ENCODE results near the gene EGLN2.

EGLN2 gene

DNA sequence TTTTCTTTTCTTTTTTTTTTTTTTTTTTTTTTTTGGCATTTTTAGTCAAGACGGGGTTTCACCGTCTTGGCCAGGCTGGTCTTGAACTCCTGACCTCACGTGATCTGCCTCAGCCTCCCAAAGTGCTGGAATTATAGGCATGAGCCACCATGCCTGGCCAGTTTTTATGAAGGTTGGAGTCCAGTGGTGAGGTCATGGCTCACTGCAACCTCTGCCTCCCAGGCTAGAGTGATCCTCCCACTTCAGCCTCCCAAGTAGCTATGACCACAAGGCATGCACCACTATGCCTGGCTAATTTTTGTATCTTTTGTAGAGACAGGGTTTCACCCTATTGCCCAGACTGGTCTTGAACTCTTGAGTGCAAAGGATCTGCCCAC is 43.8 kb upstream of the EGLN2 start:
- no peak for DNase-seq (ENCODE audit: low read depth)
- no peak overlapping the region for H3K4me3 ChIP-seq (ENCODE audit: control insufficient read depth, low read depth, low read length)
- TF ChIP-seq CTCF (conservative IDR thresholded peaks at IDR 0.05; ENCODE audit: control insufficient read depth, insufficient read depth, low read depth, low read length): no peak

DNA sequence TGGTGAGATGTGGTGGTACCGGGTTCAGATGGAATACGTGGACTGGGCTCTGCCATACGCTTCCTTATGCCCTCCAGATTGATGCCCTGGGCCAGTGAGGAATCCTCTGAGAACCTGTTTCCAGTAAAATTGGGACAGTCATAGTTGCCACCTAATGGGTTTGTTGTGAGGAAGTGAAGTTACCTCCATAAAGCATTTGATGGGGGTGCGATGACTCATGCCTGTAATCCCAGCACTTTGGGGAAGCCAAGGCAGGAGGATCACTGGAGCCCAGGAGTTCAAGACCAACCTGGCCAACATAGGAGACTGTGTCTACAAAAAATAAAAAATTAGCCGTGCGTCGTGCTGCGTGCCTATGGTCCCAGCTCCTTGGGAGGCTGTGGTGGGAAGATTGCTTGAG is 43.2 kb upstream of the EGLN2 start:
- no peak for TF ChIP-seq CTCF (conservative IDR thresholded peaks at IDR 0.05; ENCODE audit: control insufficient read depth, insufficient read depth, low read depth, low read length)
- no peak for DNase-seq (ENCODE audit: low read depth)
- no peak overlapping the region for H3K4me3 ChIP-seq (ENCODE audit: control insufficient read depth, low read depth, low read length)

GRCh38 chr19:40756502-40757110 is 42.4 kb upstream of the EGLN2 start:
- TF ChIP-seq CTCF (conservative IDR thresholded peaks at IDR 0.05; ENCODE audit: control insufficient read depth, insufficient read depth, low read depth, low read length): no peak
- DNase-seq (ENCODE audit: low read depth): no peak
- no peak overlapping the region for H3K4me3 ChIP-seq (ENCODE audit: control insufficient read depth, low read depth, low read length)

DNA sequence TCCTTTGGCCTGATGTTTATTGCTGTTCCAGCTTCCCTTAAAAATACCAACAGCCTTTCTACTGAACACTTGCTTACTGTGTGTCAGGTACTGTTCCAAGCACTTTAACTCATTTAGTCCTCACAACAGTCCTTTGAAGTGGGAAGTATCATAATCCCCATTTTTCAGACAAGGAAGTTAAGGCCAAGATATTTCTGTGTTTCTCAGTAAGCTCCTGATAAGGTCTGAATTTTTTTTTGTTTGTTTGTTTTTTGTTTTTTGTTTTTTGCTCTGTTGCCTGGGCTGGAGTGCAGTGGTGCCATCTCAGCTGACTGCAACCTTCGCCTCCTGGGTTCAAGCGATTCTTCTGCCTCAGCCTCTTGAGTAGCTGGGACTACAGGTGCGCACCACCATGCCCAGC is 40.5 kb upstream of the EGLN2 start:
- TF ChIP-seq CTCF (conservative IDR thresholded peaks at IDR 0.05; ENCODE audit: control insufficient read depth, insufficient read depth, low read depth, low read length): no peak

DNA sequence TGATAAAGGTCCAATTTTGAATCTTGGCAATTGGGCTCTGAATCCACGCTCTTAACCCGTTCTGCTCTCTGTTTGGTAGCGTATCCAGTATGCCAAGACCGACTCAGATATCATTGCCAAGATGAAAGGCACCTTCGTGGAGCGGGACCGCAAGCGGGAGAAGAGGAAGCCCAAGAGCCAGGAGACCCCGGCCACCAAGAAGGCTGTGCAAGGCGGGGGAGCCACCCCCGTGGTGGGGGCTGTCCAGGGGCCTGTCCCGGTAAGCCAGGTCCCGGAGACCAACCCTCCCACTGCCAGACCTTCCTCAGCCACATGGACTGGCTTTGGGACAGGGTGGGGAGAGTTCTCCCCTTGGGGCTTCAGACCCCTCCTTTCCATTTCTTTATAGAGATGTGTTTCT is 39.6 kb upstream of the EGLN2 start:
- TF ChIP-seq CTCF (conservative IDR thresholded peaks at IDR 0.05; ENCODE audit: control insufficient read depth, insufficient read depth, low read depth, low read length): no peak
- no peak for DNase-seq (ENCODE audit: low read depth)
- H3K4me3 ChIP-seq (ENCODE audit: control insufficient read depth, low read depth, low read length): no peak overlapping the region

More for the DNA sequence above, 40.5 kb upstream of the EGLN2 start:
- no peak overlapping the region for H3K4me3 ChIP-seq (ENCODE audit: control insufficient read depth, low read depth, low read length)
- DNase-seq (ENCODE audit: low read depth): no peak

- no peak overlapping the region for H3K4me3 ChIP-seq (ENCODE audit: control insufficient read depth, low read depth, low read length)
- DNase-seq (ENCODE audit: low read depth): no peak
- TF ChIP-seq CTCF (conservative IDR thresholded peaks at IDR 0.05; ENCODE audit: control insufficient read depth, insufficient read depth, low read depth, low read length): no peak
Measured at GRCh38 chr19:40762754-40763470, 36.1 kb upstream of the EGLN2 start.

All from fibroblast of mammary gland (primary cell).